HG02678 (cell line): ENCODE data around the gene CLEC17A.
"Not testable (repeated sequence)": the region's sequence is repeated elsewhere in the genome, so short reads cannot be mapped to it uniquely, and the experiment has no call there.

Experiments
- ATAC-seq: cut with Tn5 transposase; IDR thresholded peaks from one replicate; pipeline ENCODE4 v1.9.1; 2021; ENCODE audit warnings: mild to moderate bottlenecking, moderate library complexity; ENCODE audit not compliant: unreplicated experiment

CLEC17A gene

DNA sequence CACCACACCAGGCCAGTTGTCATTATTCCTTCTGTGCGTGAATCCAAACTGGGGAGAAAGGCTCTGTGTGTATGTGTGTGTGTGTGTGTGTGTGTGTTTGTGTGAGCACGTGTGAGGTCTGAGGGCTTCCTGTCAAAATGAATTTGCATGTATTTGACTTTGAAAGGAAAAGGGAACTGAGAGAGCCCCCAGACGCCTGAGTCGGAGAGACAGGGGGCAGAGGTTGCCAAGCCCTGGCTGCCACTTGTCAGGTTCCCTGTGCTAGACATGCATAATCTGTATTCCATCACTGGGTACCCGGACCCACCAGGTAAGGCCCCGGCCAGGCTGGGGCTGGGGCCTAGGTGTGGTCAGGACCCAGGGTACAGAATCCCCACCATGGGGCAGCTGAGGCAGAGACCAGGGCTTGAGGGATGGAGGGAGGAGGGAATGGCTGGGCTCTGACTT, at the start of gene CLEC17A:
Gene CLEC17A (plus strand): TSS at position 191 of the 447 bp plus-strand sequence. CDS start 77 bp downstream, at position 268.
- ATAC-seq, result no peak

- no peak for ATAC-seq
These were observed 49.4 kb upstream of the CLEC17A start for GRCh38 chr19:14533450-14533849.

- no peak for ATAC-seq
These were observed 45.8 kb upstream of the CLEC17A start for GRCh38 chr19:14536926-14537692.

DNA sequence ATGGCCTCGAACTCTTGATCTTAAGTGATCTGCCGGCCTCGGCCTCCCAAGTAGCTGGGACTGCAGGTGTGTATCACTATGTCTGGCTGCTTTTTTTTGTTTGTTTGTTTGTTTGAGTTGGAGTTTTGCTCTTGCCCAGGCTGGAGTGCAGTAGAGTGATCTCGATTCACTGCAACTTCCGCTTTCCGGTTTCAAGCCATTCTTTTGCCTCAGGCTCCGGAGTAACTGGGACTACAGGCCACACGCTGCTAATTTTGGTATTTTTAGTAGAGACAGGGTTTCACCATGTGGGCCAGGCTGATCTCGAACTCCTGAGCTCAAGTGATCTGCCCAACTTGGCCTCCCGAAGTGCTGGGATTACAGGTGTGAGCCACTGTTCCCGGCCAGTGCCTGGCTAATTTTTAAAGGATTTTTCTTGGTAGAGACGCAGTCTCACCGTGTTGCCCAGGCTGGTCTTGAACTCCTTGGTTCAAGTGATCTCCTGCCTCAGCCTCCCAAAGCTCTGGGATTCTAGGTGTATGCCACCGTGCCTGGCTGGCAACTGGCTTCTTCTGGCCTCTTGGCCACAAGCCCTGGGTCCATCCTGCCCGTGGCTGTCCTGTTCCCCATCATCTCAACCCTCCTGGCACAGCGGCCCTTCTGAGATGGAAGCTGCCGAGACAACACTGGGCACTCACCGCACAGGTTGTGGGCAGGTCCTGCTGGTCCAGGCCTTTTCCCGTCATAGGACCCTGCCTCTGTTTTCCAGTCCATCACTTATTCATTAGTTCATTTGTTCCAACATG, 42.0 kb upstream of the CLEC17A start:
- no peak for ATAC-seq

GRCh38 chr19:14541979-14542378, 40.9 kb upstream of the CLEC17A start:
- not testable (repeated sequence) for ATAC-seq

DNA sequence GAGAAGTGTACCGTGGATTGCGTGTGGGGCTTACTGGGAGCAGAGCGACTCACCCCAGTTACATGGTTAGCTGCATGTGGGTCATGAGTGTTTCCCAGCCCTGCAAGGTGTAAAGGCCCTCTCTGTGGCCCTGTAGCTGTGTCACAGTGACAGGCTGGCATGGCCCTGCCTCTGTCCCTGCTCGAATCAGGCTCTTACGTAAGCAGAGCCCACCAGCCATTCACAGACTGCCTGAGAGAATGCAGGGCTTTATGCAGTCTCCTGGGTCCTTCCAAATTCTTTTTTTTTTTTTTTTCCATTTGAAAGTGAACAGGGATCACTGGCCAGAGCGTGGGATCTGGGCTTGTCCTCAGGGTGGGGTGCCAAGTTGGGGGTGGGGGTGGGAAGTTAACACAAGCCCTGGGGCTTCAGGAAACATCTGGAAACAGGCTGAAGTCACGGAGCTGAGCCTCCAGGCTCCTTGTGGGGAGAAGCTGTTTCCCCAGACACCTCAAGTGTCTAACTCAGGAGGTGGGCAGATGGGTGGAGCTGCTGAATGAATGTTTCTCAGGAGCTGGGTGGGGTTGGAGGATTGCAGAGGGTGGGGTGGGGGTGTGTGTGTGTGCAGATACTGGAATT, 40.1 kb upstream of the CLEC17A start:
- ATAC-seq, result no peak

GRCh38 chr19:14544047-14544446, 38.8 kb upstream of the CLEC17A start:
- ATAC-seq, result no peak

DNA sequence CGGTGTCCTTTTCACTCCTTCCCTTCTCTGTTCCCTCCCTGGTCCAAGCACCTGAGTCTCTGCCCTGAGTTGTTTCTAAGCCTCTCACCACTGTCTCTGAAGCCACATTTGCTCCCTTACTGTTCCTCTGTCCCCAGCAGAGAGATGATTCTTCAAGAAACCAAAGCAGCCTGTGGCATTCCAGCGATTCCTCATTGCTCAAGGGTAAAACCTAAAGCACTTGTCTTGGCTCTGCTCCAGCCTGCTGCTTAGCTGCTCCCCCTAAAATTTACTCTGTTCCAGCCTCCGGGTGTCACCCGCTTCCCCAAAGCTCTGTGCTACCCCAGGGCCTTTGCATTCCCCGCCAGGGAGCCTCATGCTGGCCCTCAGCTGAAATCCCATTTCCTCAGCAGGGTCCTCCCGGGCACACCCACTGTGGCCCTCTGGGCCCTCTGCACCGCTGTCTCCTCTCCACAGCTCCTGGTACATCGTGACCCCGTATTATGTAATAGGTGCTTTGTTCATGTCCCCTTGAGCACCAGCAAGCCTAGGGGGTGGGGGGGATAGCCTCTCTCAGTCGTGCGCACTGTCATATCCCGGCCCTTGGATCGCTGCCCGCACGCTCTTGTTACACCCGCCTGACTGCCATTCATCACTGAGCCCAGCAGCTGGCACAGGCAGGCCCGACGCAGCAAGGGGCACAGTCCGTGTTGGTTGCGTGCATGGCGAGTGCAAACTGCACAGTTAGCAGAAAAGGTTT, 37.7 kb upstream of the CLEC17A start:
- no peak for ATAC-seq

DNA sequence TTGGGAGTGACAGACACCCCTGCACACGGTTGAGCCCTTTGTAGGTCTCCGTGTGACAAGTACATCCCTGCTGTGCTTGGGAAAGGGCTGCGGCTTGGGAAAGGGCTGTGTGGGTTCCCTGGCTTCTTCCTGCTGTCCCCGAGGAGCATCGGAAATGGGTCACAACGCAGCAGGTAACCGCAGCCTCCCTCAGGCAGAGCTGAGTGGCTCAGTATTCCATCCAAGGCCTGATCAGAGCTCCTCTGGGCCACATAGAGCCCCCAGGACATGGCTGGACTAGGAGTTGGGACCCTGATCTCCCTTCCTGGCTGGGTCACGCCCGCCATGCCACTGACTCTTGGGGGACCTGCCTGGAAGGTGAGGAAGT, 37.2 kb upstream of the CLEC17A start:
- no peak for ATAC-seq

GRCh38 chr19:14550201-14550754, 32.6 kb upstream of the CLEC17A start:
- ATAC-seq, result no peak

GRCh38 chr19:14551134-14552005, 31.5 kb upstream of the CLEC17A start:
- ATAC-seq, result not testable (repeated sequence)

DNA sequence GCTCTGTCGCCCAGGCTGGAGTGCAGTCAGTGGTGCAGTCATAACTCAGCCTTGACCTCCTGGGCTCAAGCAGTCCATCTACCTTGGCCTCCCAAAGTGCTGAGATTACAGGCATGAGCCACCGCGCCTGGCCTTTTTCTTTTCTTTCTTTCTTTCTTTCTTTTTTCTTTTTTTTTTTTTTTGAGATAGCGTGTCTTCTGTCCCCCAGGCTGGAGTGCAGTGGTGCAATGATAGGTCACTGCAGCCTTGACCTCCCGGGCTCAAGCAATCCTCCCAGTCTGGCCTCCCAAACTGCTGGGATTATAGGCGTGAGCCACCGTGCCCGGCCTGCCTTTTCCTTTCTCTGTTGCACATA, 30.9 kb upstream of the CLEC17A start:
- not testable (repeated sequence) for ATAC-seq

GRCh38 chr19:14553042-14553938, 29.6 kb upstream of the CLEC17A start:
- no peak for ATAC-seq

DNA sequence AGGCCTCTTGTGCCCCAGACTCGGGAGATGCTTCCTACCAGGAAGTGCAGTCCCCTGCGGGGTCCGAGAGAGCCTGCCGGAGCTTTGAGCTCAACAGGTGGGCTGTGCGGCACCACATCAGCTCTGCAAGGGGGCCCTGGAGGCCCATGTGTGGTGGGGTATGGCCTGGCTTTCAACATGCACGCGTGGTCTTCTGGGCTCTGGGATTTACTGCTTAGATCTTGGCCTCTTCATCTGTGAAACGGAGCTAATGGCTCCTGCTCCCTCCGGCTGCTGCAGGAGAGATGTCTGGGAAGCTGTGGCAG, 29.0 kb upstream of the CLEC17A start:
- ATAC-seq, result no peak

DNA sequence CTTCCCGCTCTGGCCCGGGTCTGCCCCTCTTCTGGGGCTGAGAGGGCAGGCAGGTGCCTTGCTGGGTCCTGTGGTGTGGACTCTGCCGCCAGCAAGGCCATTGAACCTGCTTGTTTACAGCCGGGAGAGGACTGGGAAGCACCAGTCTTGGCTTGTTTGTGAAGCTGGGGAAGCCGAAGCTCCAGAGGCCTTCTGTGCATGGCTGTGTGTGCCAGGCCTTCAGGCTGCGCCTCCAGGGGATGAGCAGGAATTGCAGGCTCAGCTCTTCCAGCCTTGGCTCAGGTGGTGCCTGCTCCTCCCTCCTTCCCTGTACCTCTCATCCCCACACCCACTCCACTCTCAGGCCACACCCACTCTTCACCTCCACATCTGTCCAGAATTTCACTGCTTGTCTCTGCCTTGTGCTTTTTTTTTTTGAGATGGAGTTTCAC, 28.5 kb upstream of the CLEC17A start:
- ATAC-seq, result no peak

- no peak for ATAC-seq
These were observed 26.8 kb upstream of the CLEC17A start for GRCh38 chr19:14555918-14556661.

- ATAC-seq, result no peak
These were observed 26.2 kb upstream of the CLEC17A start for GRCh38 chr19:14556662-14557188.
